Vagina (tissue), 2 donors: ENCODE results near the gene F11.

Experiments
- CTCF ChIP-seq, 3 experiments: fragments of 450-650 bp in 2 of 3; fragments of 200-600 bp in 1 of 3; sonication (generic) in 1 of 3; IDR thresholded peaks; one replicate each; pipeline ENCODE4 v1.5.1; 2017 to 2019; ENCODE audit warnings: antibody characterized with exemption in 3 of 3, mild to moderate bottlenecking in 2 of 3, moderate library complexity in 2 of 3
- POLR2AphosphoS5 ChIP-seq, 2 donors: sonication (generic); formaldehyde crosslinking; IDR thresholded peaks; one replicate each; pipeline ENCODE4 v1.9.0; 2017; ENCODE audit warnings: antibody characterized with exemption in 2 of 2, mild to moderate bottlenecking in 2 of 2, low read depth in 1 of 2; ENCODE audit not compliant: insufficient read depth in 1 of 2

DNA sequence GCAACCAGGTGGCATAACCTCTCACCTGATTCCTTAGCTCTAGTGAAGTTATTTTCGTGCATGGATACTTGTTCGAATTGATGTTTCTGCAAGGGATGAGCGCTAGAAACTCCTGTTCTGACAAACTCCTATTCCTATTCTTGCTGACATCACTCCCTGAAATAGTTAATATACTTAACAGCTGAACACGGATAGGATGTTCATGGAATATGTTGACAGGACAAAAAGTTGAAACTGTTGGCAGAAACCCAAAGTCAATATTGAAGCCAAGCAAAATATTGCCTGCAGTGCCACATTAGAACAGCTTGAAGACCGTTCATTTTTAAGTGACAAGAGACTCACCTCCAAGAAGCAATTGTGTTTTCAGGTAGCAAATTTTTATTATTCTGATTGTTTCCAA, 38.8 kb upstream of the F11 start, which contains the start of gene KLKB1:
- no peak for TF ChIP-seq CTCF (IDR thresholded peaks at IDR 0.05)
- TF ChIP-seq POLR2AphosphoS5 (IDR thresholded peaks at IDR 0.05; ENCODE audit: insufficient read depth in 1 of 2, low read depth in 1 of 2), result no peak
